Gastroesophageal sphincter (tissue), 3 donors: Measurements from ENCODE around the gene CDH20.

ENCODE experiments used
- POLR2A ChIP-seq, 2 donors: fragments of 450-650 bp; IDR thresholded peaks; one replicate each; pipeline ENCODE4 v1.6.1; 2017; ENCODE audit warnings: antibody characterized with exemption in 2 of 2, mild to moderate bottlenecking in 2 of 2, moderate library complexity in 1 of 2
- POLR2AphosphoS5 ChIP-seq: sonication (generic); formaldehyde crosslinking; IDR thresholded peaks from one replicate; pipeline ENCODE4 v1.6.1; 2017; ENCODE audit warnings: antibody characterized with exemption
- TF ChIP-seq, protein P1 (sequence below), 4 experiments: fragments of 200-600 bp in 2 of 4; fragments of 450-650 bp in 2 of 4; sonication (generic) in 1 of 4; IDR thresholded peaks; one replicate each; pipeline ENCODE4 v1.5.1; 2017 to 2019; ENCODE audit warnings: antibody characterized with exemption in 4 of 4, mild to moderate bottlenecking in 2 of 4, moderate library complexity in 2 of 4

DNA sequence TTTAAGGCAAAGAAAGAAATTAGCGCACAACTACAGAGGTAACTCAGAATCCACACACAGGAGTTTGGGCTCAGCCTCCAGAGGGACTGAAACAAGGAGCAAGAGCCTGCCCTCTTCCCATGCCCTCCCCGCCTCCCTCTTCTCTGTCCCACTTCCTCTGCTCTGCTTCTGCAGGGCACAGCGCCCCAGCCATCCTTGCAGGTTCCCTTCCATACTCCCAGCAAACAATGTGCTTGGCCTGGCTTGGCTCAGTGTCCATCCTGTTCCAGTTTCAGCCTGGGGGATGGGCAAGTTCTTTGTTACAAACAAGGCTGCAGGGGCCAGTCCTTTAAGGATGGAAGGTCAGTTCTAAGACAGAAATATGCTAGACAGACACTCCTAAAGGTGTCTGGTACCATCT lies 133.5 kb downstream of the CDH20 start:
- TF ChIP-seq, protein P1, sequence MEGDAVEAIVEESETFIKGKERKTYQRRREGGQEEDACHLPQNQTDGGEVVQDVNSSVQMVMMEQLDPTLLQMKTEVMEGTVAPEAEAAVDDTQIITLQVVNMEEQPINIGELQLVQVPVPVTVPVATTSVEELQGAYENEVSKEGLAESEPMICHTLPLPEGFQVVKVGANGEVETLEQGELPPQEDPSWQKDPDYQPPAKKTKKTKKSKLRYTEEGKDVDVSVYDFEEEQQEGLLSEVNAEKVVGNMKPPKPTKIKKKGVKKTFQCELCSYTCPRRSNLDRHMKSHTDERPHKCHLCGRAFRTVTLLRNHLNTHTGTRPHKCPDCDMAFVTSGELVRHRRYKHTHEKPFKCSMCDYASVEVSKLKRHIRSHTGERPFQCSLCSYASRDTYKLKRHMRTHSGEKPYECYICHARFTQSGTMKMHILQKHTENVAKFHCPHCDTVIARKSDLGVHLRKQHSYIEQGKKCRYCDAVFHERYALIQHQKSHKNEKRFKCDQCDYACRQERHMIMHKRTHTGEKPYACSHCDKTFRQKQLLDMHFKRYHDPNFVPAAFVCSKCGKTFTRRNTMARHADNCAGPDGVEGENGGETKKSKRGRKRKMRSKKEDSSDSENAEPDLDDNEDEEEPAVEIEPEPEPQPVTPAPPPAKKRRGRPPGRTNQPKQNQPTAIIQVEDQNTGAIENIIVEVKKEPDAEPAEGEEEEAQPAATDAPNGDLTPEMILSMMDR (IDR thresholded peaks at IDR 0.05), result no peak
- TF ChIP-seq POLR2AphosphoS5, result no peak
- no peak for TF ChIP-seq POLR2A (IDR thresholded peaks at IDR 0.05)
